Hepatocyte (in vitro differentiated cells): ENCODE measurements around the gene GSPT1.

Experiments
- CTCF ChIP-seq: fragments of 200-600 bp; sonication (generic); IDR thresholded peaks from 2 replicates; pipeline ENCODE4 v1.5.1; 2016; ENCODE audit warnings: antibody characterized with exemption, mild to moderate bottlenecking; ENCODE audit not compliant: poor library complexity
- EZH2phosphoT487 ChIP-seq: fragments of 200-600 bp; sonication (generic); IDR thresholded peaks from one replicate; pipeline ENCODE4 v1.6.1; 2018; ENCODE audit warnings: antibody characterized with exemption, mild to moderate bottlenecking, low read depth, moderate library complexity; ENCODE audit not compliant: unreplicated experiment, severe bottlenecking

GRCh38 chr16:11914210-11915113 lies 1.3 kb downstream of the GSPT1 start:
- no peak for TF ChIP-seq CTCF
- no peak for TF ChIP-seq EZH2phosphoT487
